ENCODE measurements around the gene ATP8B2.
A peak's percentile ranks its signal among the peaks of the same experiment; 100 is the strongest.

ATP8B2 gene

GRCh38 chr1:154351363-154352068, 26.2 kb downstream of the ATP8B2 start:
- no peak overlapping the region for H3K4me3 ChIP-seq (ENCODE audit: severe bottlenecking)
- no peaks in the 10 kb centered on the region for H3K9me3 ChIP-seq (ENCODE audit: severe bottlenecking)
- ATAC-seq (ENCODE audit: low read depth) (no peak), DNase-seq (ENCODE audit: low spot score) (no peak)
- no peaks in the 10 kb centered on the region for H3K4me1 ChIP-seq (ENCODE audit: insufficient read depth, poor library complexity, severe bottlenecking)
- H3K27ac ChIP-seq (ENCODE audit: poor library complexity, severe bottlenecking), result no peak overlapping the region
- no peaks in the 10 kb centered on the region for H3K27me3 ChIP-seq (ENCODE audit: insufficient read depth, poor library complexity, severe bottlenecking)
- no peak for TF ChIP-seq CTCF (IDR thresholded peaks at IDR 0.05; ENCODE audit: poor library complexity, severe bottlenecking)
- H3K36me3 ChIP-seq (ENCODE audit: low read depth), result peaks cover 15% of the 10 kb centered on the region

GRCh38 chr1:154352245-154352580, 26.9 kb downstream of the ATP8B2 start:
- TF ChIP-seq CTCF (IDR thresholded peaks at IDR 0.05; ENCODE audit: poor library complexity, severe bottlenecking), result no peak
- H3K4me3 ChIP-seq (ENCODE audit: severe bottlenecking), result no peak overlapping the region
- H3K36me3 ChIP-seq (ENCODE audit: low read depth), result peaks cover 8% of the 10 kb centered on the region
- H3K27ac ChIP-seq (ENCODE audit: poor library complexity, severe bottlenecking), result no peak overlapping the region
- no peaks in the 10 kb centered on the region for H3K27me3 ChIP-seq (ENCODE audit: insufficient read depth, poor library complexity, severe bottlenecking)
- H3K4me1 ChIP-seq (ENCODE audit: insufficient read depth, poor library complexity, severe bottlenecking), result no peaks in the 10 kb centered on the region
- ATAC-seq (ENCODE audit: low read depth), result no peak
- DNase-seq (ENCODE audit: low spot score), result no peak
- no peaks in the 10 kb centered on the region for H3K9me3 ChIP-seq (ENCODE audit: severe bottlenecking)

GRCh38 chr1:154352581-154353459, 27.5 kb downstream of the ATP8B2 start:
- no peaks in the 10 kb centered on the region for H3K9me3 ChIP-seq (ENCODE audit: severe bottlenecking)
- H3K4me3 ChIP-seq (ENCODE audit: severe bottlenecking), result no peak overlapping the region
- no peak for TF ChIP-seq CTCF (IDR thresholded peaks at IDR 0.05; ENCODE audit: poor library complexity, severe bottlenecking)
- peak; percentile 57 for ATAC-seq (ENCODE audit: low read depth)
- H3K4me1 ChIP-seq (ENCODE audit: insufficient read depth, poor library complexity, severe bottlenecking), result no peaks in the 10 kb centered on the region
- peaks cover 3% of the 10 kb centered on the region; the same call in 1 of the 2 replicates for H3K36me3 ChIP-seq (ENCODE audit: low read depth)
- peak; percentile 61 for DNase-seq (ENCODE audit: low spot score)
- H3K27ac ChIP-seq (ENCODE audit: poor library complexity, severe bottlenecking), result no peak overlapping the region
- no peaks in the 10 kb centered on the region for H3K27me3 ChIP-seq (ENCODE audit: insufficient read depth, poor library complexity, severe bottlenecking)

- ATAC-seq (ENCODE audit: low read depth) (peak; percentile 51; the same call in 1 of the 3 replicates), DNase-seq (ENCODE audit: low spot score) (no peak)
- no peaks in the 10 kb centered on the region for H3K9me3 ChIP-seq (ENCODE audit: severe bottlenecking)
- TF ChIP-seq CTCF (IDR thresholded peaks at IDR 0.05; ENCODE audit: poor library complexity, severe bottlenecking), result peak; percentile 38
- no peaks in the 10 kb centered on the region for H3K27me3 ChIP-seq (ENCODE audit: insufficient read depth, poor library complexity, severe bottlenecking)
- H3K4me3 ChIP-seq (ENCODE audit: severe bottlenecking), result no peak overlapping the region
- H3K4me1 ChIP-seq (ENCODE audit: insufficient read depth, poor library complexity, severe bottlenecking), result no peaks in the 10 kb centered on the region
- H3K27ac ChIP-seq (ENCODE audit: poor library complexity, severe bottlenecking), result no peak overlapping the region
- no peaks in the 10 kb centered on the region for H3K36me3 ChIP-seq (ENCODE audit: low read depth)
These were observed 28.2 kb downstream of the ATP8B2 start for GRCh38 chr1:154353460-154353904.
